T-helper 1 cell treated with Interleukin-12 subunit alpha and Interleukin-12 subunit beta and Interleukin-4 antibody, amounts not matched to agents 30 ng/mL and 1 ng/mL, for 36 hours (primary cell): ENCODE results near the gene TREML2. TPM values are rescaled to one million over a fixed set of nuclear protein-coding genes. Genes with fewer than 3 reads are reported as not detected.
"Not testable (repeated sequence)": the region's sequence is repeated elsewhere in the genome, so short reads cannot be mapped to it uniquely, and the experiment has no call there.

Experiments used
- intact Hi-C: fragments of 100-400 bp; cut with micrococcal nuclease; formaldehyde crosslinking; loops from one replicate; pipeline ENCODE4 v1.15.1; 2024
- total RNA-seq: library from RNA; stranded (reverse); gene quantifications from 2 replicates; pipeline ENCODE4 v1.2.3, GENCODE V29; 2022

Gene TREML2, protein sequence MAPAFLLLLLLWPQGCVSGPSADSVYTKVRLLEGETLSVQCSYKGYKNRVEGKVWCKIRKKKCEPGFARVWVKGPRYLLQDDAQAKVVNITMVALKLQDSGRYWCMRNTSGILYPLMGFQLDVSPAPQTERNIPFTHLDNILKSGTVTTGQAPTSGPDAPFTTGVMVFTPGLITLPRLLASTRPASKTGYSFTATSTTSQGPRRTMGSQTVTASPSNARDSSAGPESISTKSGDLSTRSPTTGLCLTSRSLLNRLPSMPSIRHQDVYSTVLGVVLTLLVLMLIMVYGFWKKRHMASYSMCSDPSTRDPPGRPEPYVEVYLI
- 21.5 and 23.3 TPM in 2 replicates for total RNA-seq

DNA sequence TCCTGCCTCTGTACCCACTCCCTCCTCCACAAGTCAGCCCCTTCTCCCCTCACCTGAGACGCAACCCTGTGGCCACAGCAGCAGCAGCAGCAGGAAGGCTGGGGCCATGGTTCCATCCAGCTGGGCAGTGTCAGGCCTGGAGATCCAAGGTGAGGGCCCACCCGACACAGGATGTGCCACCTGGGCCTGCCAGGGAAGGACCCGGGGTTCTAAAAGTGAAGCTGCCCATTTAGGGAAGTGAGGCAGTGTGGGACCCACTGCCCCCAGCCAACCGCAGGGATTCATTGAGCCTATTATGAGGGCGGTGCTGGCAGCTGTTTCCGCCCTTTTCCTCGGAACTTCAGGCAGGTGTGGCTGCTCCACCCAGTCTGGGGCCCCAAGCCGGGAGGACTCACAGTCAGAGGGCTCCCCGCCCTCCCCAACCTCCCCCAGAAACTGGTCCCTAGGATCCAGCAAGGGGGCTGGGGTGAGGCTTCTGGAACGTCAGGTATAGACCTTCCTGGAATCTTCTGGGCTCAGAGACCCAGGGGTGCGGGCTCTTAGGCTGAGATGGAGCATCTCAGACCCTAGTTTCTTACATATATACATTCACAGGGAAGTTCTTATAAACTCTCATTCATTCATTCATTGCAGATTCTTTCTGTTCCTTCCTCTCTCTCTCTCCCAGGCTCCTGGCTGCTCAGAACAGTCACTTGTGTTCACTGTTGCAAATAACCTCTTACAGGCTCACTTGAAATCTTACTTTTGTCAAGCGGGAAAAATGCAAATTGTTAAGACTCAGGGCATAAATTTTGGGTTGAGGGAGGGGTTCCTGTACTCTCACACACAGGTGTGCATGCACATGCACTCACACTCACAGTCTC, at the start of gene TREML2:
Gene TREML2 (minus strand): TSS at position 249 of the 863 bp plus-strand sequence. CDS start 141 bp downstream, at position 108.
- intact Hi-C loops = loop anchor here (1.0 to 5.0 kb wide), 7 partner anchors 18 to 829 kb away; partner anchors contain the start of genes NFYA and OARD1

DNA sequence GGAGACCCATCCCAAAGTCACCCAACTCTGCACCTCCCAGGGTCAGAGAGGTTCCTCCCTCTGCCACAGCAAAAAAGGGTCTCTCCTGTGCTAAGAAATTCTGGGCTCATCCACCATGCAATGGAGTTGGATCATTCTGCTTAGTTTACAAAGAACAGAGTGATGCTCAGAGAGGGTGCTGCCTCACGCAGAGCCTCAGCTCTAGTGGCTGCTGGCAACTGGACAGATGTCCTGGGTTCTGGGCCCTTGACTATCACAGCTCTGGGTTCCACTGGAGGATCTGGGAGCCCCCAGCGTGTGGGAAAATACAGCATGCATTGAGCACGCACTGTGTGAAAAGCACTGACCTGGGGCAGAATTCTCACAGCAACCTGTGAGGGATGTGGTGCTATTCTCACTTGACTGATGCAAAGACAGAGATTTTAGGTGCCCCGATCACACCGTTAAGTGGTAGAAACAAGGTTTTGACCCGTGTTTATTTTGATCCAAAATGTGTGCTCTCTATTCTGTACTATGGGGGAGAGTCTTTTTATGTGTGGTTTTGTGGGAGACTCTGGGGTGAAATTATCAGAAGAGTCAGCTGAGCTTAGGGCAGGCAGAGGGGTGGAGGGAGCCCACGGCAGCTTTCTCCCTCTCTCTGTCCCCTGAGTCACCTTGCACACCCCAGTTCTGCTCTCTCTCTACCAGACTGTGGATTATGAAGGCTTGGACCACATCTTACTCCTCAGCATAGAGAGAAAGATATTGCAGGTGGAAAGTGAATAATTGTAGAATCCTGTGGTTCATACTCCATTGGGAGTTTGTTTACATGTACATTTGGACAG, 47.1 kb upstream of the TREML2 start:
- intact Hi-C loops = no loop called here

DNA sequence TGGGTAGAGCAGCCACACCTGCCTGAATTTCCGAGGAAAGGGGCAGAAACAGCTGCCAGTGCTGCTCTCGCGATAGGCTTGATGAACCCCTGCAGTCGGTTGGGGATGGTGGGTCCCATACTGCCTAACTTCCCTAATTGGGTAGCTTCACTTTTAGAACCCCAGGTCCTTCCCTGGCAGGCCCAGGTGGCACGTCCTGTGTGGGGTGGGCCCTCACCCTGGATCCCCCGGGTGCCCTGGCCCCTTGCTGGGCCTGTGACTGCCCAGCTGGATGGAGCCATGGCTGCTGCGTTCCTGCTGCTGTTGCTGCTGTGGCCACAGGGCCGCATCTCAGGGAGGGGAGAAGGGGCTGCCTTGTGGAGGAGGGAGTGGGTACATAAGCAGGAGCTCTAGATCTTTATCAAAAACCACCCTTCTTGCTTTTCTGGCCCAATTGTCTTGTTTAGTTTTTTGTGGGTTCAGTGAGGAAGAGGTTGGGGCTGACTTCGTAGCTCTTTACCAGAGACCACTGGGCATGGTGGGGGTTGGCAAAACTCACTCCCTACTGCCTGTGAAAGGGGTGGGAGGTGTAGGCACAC, 46.4 kb upstream of the TREML2 start:
- intact Hi-C loops = no loop called here

DNA sequence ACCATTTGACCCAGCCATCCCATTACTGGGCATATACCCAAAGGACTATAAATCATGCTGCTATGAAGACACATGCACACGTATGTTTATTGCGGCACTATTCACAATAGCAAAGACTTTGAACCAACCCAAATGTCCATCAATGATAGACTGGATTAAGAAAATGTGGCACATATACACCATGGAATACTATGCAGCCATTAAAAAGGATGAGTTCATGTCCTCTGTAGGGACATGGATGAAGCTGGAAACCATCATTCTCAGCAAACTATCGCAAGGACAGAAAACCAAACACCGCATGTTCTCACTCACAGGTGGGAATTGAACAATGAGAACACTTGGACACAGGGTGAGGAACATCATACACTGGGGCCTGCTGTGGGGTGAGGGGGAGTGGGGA, 45.6 kb upstream of the TREML2 start:
- intact Hi-C loops = not testable (repeated sequence)

DNA sequence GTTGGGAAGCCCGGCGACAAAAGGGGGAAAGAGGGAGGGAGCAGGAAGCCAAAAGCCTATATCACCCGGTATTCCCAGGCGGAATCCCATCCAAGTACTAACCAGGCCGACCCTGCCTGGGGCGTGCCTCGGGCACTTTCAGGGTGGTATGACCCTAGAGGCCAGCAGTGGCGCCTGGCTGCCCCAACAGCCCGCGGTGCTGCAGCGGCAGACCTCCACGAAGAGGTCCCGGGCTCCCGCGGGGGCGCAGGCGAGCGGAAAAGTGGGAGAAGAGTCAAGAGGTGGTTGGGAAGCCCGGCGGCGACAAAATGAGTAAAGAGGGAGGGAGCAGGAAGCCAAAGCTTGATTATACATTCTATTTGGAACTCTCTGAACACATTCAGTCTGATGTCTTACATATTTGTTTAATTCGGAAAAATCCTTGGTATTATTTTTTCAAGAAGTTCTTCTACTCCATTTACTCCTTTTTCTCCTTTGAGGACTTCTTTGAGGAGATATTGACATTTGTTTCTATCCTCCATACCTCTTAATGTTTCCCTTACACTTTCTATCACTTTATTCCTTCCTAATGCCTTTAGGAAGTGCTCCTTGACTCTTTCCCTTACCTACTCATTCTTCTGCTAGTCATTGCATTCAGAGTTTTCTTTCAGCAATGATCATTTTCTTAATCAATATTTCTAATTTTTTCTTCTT, 38.7 kb upstream of the TREML2 start:
- intact Hi-C loops = no loop called here

DNA sequence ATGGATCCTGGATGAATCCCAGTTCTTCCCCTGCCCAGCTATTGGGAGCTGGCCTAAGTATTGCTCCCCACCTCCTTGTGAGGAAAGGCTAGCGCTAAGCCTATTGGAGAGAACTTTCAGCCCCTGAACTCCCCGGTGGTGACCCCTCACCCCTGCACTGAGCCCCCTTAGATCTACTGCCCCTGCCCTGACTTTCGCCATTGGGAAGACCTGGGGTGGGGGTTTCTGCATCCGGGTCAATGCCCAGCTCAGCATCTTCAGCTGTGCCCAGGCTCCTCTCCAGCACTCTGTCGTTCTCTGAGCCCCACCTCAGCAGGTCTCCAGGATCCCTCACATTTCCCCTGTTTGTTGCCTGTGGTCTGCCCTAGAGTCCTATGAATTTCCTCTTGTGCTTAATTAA, 36.2 kb upstream of the TREML2 start:
- intact Hi-C loops = no loop called here

DNA sequence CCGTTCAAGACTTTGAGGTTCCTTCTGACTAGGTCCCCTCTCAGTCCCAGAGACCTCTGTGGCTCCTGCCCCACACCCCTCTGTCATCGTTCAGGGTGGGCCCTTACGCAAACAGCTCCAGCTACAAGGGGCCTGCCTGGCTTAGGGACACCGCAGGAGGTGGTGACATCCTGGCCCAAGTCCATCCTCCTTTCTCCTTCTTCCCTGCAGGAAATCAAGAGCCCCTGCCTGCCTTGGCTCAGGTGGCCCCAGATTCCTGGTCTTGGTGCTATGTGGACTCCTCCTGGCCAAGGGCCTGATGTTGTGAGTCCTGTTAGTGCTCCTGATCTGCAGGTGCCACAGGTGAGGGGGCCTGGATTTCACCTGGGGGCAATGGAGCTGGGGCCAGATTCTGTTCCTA, 35.3 kb upstream of the TREML2 start:
- intact Hi-C loops = no loop called here

DNA sequence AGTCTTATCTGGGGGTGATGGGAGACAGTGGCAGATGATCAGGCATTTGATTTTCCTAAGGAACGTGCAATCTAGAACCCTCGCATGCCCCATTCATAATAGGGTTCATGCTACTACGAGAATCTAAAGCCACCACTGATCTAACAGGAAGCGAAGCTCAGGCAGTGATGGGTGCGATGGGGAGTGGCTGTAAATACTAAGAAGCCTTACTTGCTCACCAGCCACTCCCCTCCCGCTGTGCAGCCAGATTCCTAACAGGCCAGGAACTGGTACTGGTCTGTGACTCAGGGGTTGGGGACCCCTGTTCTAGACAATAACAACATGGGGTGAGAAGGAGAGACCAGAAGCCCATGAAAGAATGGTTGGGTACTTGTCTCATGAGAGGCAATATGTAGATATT, 31.7 kb upstream of the TREML2 start:
- intact Hi-C loops = no loop called here

DNA sequence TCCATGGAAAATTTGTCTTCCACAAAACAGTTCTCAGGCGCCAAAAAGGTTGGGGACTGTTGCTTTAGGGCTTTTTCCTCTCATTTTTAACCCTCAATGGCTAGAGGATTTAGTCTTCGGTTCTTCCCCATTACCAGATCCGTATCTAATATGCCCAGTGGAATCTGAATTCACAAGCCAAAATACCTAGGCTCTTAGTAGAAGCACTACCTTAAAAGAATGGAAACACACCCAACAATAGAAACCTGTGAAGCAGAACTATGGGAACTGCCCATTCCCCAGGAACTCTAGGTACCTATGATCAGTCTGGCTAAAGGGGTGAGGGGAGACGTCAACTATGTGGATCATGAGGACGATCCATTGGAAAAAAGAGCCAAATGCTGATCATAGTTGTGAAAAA, 30.3 kb upstream of the TREML2 start:
- intact Hi-C loops = no loop called here

DNA sequence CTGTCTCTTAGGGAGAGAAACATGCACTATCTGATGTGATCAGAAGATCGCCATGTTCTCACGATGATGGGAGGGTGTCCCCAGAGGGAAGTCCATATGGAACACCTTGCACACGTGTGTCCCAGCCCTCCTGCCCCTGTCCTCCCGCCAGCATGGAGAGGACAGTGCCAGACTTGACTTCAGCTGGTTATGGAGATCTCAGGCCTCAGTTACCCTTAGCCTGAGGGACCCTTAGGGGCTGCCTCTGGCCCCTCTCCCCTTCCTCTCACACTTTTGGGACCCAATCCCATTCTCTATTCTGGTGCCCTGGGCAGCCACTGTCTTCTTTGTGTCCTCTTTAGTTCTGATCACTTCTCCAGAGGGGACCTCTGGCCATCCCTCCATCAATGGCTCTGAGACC, 28.8 kb upstream of the TREML2 start:
- intact Hi-C loops = no loop called here

DNA sequence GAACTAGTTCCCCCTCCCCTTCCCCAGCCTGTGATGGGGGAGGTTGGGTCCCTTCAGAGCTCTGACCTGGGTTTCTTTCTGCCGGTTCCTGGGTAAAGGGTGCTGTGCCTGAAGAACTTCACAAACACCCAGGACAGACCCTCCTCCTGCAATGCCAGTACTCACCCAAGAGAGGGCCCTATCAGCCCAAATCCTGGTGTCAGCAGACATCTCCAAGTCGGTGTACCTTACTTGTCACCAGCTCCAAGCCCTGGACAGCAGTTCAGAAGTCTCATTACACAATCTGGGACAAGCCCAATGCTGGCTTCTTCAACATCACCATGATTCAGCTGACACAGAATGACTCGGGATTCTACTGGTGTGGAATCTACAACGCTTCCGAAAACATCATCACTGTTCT, 27.7 kb upstream of the TREML2 start:
- intact Hi-C loops = no loop called here

DNA sequence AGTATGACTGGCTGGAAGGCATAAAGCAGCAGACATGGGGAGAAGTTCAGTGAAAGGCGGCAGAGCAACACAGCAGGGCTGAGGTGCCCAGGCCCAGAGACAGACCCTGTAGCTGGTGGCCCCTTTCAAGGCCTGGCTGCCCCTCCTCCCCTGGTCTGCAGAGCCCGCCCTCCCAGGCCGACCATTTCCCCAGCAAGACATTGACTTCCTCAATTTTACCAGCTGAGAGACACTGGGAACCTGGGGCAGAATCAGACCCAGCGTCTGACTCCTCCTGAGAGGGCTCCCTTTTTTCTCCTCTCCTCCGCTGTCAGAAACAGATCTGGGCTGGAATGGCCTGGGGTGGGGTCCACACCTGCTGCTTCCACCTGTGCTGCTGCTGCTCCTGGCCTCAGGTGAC, 27.1 kb upstream of the TREML2 start, which contains the start of gene TREML4:
Gene TREML4 (plus strand): TSS at position 254 of the 400 bp plus-strand sequence. CDS start 79 bp downstream, at position 333.
- intact Hi-C loops = no loop called here

DNA sequence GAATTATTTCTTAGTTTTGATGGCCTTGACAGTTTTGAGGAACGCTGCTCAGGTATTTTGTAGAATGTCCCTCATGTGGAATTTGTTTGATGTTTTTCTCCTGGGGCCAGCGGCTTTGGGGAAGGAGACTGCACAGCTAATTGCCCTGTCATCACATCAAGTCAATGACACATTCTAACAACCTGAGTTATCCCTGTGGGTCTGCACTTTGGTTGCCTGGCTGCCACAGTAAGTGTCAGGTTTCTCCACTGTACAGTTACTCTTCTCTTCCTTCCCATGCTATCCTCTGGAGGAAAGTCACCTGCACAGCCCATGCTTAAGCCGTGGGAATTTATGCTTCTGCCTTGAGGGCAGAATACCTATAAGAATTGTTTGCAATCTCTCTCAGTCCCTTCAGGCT, 25.8 kb upstream of the TREML2 start:
- intact Hi-C loops = no loop called here

DNA sequence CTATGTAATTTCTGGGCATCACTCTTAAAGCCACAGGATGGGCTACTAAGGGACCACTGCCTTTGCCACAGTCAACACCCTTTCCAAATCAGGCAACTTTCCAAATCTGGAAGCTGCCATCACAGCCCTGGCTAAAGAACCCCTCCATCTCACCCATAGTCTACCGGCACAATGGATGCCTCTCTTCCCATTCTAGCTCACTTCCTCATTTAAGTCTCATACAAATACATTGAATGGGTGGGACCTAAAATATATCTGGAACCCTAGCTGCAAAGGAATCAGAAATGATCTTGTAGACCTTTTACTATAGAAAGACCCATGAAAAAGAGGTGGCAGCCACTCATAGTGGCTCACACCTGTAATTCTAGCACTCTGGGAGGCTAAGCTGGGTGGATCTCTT, 23.9 kb upstream of the TREML2 start:
- intact Hi-C loops = no loop called here

DNA sequence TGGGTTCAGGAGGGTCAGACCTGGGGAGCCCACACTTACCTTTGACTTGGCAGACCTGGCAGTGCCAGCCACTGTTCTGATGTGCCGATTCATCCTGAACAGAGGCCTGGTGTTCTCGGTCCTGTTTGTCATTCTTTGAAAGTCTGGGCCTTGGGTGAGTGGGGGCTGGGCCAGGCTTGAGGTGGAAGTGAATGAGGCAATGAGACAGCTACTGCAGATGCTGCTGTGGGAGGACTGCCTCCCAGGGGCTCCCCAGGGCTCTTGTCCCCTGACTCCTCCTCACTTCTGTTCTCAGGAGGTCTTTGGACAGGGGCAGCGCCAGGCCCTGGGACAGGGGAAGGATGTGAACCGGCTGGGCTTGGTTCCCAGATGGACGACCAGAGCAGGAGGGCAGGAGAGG, 21.6 kb upstream of the TREML2 start:
- intact Hi-C loops = no loop called here

DNA sequence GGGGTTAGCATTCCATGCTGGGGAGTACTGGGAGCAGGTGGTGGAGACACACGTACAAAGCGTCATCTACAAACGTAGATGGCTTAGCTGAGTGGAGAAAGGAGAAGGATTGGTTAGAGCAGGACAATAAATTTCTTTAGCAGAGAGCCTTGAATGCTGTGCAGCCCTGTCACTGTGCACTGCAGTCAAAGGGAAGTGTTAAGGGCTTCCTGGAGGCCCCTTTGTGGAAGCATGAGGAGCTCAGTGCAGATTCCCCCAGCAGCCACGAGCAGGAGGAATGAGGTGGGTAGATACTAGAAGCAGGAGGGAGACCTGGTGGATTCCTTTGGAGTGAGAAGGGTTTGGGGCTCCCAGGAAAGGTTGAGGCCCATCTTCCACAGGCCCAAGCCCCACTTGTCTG, 21.1 kb upstream of the TREML2 start:
- intact Hi-C loops = no loop called here

DNA sequence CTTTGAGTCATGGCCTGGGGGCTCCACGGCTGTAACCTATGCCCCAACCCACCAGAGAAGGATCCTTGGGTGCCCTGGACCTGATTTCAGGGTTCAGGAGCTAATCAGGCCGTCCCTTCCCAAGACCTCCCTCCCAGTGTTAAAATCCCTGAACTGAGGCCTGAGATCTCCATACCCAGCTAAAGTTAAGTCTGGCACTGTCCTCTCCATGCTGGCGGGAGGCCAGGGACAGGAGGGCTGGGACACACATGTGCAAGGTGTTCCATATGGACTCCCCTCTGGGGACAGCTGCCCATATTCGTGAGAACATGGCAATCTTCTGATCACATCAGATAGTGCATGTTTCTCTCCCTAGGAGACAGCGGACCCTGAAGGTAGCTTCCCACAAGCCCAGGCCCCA, 15.7 kb upstream of the TREML2 start:
- intact Hi-C loops = no loop called here

DNA sequence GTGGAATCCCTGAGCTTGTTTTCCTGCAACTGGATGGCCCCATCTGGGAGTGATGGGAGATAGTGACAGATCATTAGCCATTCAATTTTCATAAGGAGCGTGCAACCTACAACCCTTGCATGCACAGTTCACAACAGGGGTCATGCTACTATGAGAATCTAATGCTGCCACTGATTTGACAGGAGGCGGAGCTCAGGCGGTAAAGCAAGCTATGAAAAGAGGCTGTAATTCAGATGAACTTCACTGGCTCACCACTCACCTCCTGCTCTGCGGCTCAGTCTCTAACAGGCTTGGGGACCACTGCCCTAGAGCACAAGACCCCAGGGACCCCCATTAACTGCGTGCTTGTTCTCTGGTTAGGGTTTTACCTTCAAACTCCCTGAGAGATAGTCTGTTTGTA, 14.8 kb upstream of the TREML2 start:
- intact Hi-C loops = no loop called here

DNA sequence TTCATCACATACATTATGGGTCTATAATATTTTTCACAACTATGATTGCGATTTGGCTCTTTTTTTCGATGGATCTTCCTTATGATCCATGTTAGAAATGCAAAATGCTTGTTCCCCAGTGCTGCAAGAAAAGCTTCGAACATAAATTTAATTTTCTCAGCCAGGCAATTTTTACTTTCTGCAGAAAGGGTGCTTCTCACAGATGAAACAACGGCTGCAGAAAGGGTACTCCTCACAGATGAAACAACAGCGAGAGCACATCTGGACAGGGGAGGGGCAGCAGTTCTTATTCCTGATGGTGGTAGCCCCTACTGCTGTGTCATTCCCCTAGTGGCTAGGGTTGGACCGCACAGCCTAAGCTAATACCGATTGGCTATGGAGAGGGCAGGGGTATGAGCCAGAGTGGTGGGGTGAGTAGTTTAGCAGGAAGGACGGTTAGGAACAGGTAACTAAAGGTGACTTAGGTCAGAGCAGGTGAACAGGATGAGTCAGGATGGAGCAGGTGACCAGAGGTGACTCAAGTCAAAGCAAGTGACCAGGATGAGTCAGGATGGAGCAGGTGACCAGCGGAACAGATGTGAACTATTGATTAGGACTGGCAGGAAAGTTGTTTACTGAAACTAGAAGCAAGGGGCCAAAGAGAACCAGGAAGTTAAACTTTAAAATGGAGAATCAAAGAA, 13.8 kb upstream of the TREML2 start:
- intact Hi-C loops = no loop called here
